Thoracic aorta (tissue), 2 donors: ENCODE measurements around the gene TOX2. TPM values are rescaled to one million over a fixed set of nuclear protein-coding genes. Genes with fewer than 3 reads are reported as not detected.

ENCODE experiments used
- ATAC-seq: fragments of 150-250 bp; one replicate; pipeline ENCODE4 v1.8.0; 2017; ENCODE audit warnings: low read depth; ENCODE audit not compliant: insufficient number of reproducible peaks, low FRiP score
- DNase-seq: peaks from one replicate; pipeline ENCODE4 v3.0.0-alpha.2; 2020; ENCODE audit warnings: low spot score
- H3K27ac ChIP-seq, 2 donors: fragments of 200-600 bp; sonication (generic); 1 replicate in 1 of 2; 2 replicates in 1 of 2; pipeline ENCODE4 v1.5.1; 2016; ENCODE audit warnings: mild to moderate bottlenecking in 2 of 2, moderate library complexity in 2 of 2
- H3K27me3 ChIP-seq: fragments of 200-600 bp; sonication (generic); replicated peaks from 2 replicates; pipeline ENCODE4 v1.6.0; 2016; ENCODE audit warnings: mild to moderate bottlenecking; ENCODE audit not compliant: insufficient read depth
- H3K36me3 ChIP-seq: fragments of 200-600 bp; sonication (generic); one replicate; pipeline ENCODE4 v1.5.1; 2016
- H3K4me1 ChIP-seq, 2 donors: fragments of 200-600 bp; sonication (generic); 1 replicate in 1 of 2; 2 replicates in 1 of 2; pipeline versions ENCODE4 v1.5.1 to v1.6.0; 2016; ENCODE audit warnings: low read depth in 2 of 2, mild to moderate bottlenecking in 1 of 2; ENCODE audit not compliant: control insufficient read depth in 1 of 2
- H3K4me3 ChIP-seq: fragments of 200-600 bp; sonication (generic); 2 replicates; pipeline ENCODE4 v1.5.1; 2016; ENCODE audit warnings: mild to moderate bottlenecking
- H3K9me3 ChIP-seq: fragments of 200-600 bp; sonication (generic); 2 replicates; pipeline ENCODE4 v1.5.1; 2016
- CTCF ChIP-seq: fragments of 200-600 bp; sonication (generic); IDR thresholded peaks from one replicate; pipeline ENCODE4 v1.5.1; 2019; ENCODE audit warnings: antibody characterized with exemption
- total RNA-seq, 2 donors: library from RNA; depleted of rRNA; stranded (reverse); fragments of >200 nt; gene quantifications; one replicate each; pipeline versions ENCODE4 v1.1.0 to v1.2.3, GENCODE V29; 2016

The TOX2 gene
- total RNA-seq, 2 donors from 2014 or later: 4.2 to 14.6 TPM

DNA sequence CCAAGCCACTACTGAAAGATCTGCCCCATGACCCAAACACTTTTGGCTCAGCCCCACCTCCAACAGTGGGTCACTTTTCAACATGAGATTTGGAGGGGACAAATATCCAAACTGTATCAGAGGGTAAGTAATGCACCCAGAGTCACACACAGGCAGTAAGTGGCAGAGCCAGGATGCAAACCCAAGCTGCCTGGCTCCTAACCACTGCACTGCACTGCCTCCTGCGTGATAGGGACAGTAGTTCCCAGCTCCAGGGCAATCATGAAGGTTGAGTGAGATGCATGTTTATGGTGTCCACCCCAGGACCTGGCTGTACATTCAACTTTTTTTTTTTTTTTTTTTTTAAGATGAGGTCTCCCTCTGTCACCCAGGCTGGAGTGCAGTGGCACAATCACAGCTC lies 88.2 kb downstream of the TOX2 start:
- no peak for DNase-seq
- no peak for TF ChIP-seq CTCF
- Histone ChIP-seq H3K4me3 (no peak overlapping the region), H3K9me3 (no peaks in the 10 kb centered on the region), H3K4me1 (no peaks in the 10 kb centered on the region), H3K27me3 (no peaks in the 10 kb centered on the region), H3K27ac (no peak overlapping the region), H3K36me3 (no peaks in the 10 kb centered on the region)
- no peak for ATAC-seq

DNA sequence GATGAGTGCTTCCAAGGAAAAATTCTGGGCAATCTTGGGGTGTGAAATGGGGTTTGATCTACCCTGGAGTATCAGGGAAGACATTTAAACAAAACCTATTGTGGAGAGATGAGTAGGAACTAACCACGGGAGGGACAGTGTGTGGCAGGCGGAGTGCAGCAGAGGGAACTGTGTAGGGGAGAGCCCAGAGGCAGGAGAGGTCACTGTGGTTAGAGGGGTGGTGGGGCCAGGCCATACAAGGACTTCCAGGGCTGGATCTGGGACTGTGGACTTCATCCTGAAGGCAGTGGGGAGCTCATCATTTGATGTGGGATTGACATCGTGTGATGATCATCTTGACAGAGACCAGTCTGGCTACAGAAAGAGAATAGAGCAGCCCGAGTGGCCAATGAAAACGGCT lies 89.0 kb downstream of the TOX2 start:
- no peaks in the 10 kb centered on the region for H3K4me1 ChIP-seq
- TF ChIP-seq CTCF: no peak
- H3K4me3 ChIP-seq: no peak overlapping the region
- DNase-seq: no peak
- no peaks in the 10 kb centered on the region for H3K27me3 ChIP-seq
- H3K36me3 ChIP-seq: no peaks in the 10 kb centered on the region
- ATAC-seq: no peak
- H3K9me3 ChIP-seq: no peaks in the 10 kb centered on the region
- no peak overlapping the region for H3K27ac ChIP-seq

- TF ChIP-seq CTCF: no peak
- H3K4me3 ChIP-seq: no peak overlapping the region
These were observed 89.8 kb downstream of the TOX2 start for GRCh38 chr20:44004306-44004915.

DNA sequence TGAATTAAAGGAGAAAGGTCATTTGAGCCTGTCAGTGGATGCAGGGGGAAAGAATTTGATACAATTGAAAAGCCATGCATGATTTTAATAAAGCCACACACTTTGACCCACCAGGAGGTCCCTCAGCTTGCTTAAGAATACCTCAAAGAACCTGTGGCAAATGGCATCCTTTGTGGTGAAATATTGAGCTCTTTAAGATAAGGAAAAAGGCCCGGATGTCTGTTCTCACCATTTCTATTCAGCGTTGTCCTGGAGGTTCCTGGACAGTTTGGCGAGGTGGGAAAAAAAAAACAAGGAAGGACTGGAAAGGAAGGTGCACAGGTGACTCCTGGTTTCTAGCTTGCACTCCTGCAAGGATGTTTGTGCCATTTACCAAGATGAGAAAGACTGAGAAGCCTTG lies 91.0 kb downstream of the TOX2 start:
- Histone ChIP-seq H3K4me3 (no peak overlapping the region), H3K27ac (no peak overlapping the region), H3K36me3 (no peaks in the 10 kb centered on the region), H3K27me3 (no peaks in the 10 kb centered on the region), H3K9me3 (no peaks in the 10 kb centered on the region), H3K4me1 (peaks cover 5 to 16% of the 10 kb centered on the region in 2 donors)
- TF ChIP-seq CTCF: no peak
- no peak for DNase-seq
- no peak for ATAC-seq

More at GRCh38 chr20:44004306-44004915, 89.8 kb downstream of the TOX2 start:
- Histone ChIP-seq H3K27me3 (no peaks in the 10 kb centered on the region), H3K36me3 (no peaks in the 10 kb centered on the region), H3K4me1 (peaks cover 2 to 3% of the 10 kb centered on the region in 2 donors), H3K27ac (no peak overlapping the region), H3K9me3 (no peaks in the 10 kb centered on the region)
- DNase-seq (no peak), ATAC-seq (no peak)

- no peaks in the 10 kb centered on the region for H3K27me3 ChIP-seq
- DNase-seq (no peak), ATAC-seq (no peak)
- no peaks in the 10 kb centered on the region for H3K36me3 ChIP-seq
- no peak for TF ChIP-seq CTCF
- no peak overlapping the region for H3K4me3 ChIP-seq
- H3K27ac ChIP-seq: no peak overlapping the region
- peaks cover 5 to 17% of the 10 kb centered on the region in 2 donors for H3K4me1 ChIP-seq
- no peaks in the 10 kb centered on the region for H3K9me3 ChIP-seq
These were observed 91.5 kb downstream of the TOX2 start for GRCh38 chr20:44006126-44006525.
